ENCODE measurements around the gene PYCARD.

DNA sequence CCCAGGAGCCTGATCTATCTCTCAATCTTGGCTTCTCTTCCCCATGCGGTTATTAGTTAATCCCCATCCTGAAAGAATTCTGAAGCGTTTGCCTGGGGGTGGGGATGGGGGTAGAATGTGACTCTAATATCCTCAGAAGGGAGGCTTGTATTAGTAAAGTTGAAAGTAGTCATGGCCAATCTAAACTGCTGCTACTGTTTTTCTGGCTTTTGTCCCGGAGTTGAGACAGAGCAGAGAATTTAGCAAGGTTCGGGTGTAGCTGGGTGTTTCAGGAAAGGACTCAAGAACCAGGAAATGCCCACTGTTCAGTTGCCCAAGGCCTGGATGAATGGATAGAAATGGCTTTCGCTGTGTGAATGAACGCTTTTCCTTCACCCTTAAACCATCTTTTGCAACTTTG, 39.6 kb upstream of the PYCARD start:
- TF ChIP-seq POLR2AphosphoS5 (IDR thresholded peaks at IDR 0.05), result no peak
- TF ChIP-seq, protein P1, sequence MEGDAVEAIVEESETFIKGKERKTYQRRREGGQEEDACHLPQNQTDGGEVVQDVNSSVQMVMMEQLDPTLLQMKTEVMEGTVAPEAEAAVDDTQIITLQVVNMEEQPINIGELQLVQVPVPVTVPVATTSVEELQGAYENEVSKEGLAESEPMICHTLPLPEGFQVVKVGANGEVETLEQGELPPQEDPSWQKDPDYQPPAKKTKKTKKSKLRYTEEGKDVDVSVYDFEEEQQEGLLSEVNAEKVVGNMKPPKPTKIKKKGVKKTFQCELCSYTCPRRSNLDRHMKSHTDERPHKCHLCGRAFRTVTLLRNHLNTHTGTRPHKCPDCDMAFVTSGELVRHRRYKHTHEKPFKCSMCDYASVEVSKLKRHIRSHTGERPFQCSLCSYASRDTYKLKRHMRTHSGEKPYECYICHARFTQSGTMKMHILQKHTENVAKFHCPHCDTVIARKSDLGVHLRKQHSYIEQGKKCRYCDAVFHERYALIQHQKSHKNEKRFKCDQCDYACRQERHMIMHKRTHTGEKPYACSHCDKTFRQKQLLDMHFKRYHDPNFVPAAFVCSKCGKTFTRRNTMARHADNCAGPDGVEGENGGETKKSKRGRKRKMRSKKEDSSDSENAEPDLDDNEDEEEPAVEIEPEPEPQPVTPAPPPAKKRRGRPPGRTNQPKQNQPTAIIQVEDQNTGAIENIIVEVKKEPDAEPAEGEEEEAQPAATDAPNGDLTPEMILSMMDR (IDR thresholded peaks at IDR 0.05; ENCODE audit: poor library complexity, severe bottlenecking), result no peak
- no peak for TF ChIP-seq SMC3 (conservative IDR thresholded peaks at IDR 0.05; ENCODE audit: poor library complexity)
- TF ChIP-seq RAD21 (conservative IDR thresholded peaks at IDR 0.05), result no peak
- TF ChIP-seq, protein P2, sequence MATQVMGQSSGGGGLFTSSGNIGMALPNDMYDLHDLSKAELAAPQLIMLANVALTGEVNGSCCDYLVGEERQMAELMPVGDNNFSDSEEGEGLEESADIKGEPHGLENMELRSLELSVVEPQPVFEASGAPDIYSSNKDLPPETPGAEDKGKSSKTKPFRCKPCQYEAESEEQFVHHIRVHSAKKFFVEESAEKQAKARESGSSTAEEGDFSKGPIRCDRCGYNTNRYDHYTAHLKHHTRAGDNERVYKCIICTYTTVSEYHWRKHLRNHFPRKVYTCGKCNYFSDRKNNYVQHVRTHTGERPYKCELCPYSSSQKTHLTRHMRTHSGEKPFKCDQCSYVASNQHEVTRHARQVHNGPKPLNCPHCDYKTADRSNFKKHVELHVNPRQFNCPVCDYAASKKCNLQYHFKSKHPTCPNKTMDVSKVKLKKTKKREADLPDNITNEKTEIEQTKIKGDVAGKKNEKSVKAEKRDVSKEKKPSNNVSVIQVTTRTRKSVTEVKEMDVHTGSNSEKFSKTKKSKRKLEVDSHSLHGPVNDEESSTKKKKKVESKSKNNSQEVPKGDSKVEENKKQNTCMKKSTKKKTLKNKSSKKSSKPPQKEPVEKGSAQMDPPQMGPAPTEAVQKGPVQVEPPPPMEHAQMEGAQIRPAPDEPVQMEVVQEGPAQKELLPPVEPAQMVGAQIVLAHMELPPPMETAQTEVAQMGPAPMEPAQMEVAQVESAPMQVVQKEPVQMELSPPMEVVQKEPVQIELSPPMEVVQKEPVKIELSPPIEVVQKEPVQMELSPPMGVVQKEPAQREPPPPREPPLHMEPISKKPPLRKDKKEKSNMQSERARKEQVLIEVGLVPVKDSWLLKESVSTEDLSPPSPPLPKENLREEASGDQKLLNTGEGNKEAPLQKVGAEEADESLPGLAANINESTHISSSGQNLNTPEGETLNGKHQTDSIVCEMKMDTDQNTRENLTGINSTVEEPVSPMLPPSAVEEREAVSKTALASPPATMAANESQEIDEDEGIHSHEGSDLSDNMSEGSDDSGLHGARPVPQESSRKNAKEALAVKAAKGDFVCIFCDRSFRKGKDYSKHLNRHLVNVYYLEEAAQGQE (IDR thresholded peaks at IDR 0.05; ENCODE audit: borderline replicate concordance), result no peak
- TF ChIP-seq EP300 (conservative IDR thresholded peaks at IDR 0.05; ENCODE audit: poor library complexity, severe bottlenecking), result no peak
- no peak for TF ChIP-seq TAF1 (IDR thresholded peaks at IDR 0.05; ENCODE audit: low read depth)
- TF ChIP-seq EZH2 (IDR thresholded peaks at IDR 0.05; ENCODE audit: borderline replicate concordance, insufficient read depth, low read length, poor library complexity, severe bottlenecking), result no peak

Measured in neural cell (in vitro differentiated cells).